NCI-H2171 (cell line): ENCODE data around the gene SIVA1.

Experiments
- DNase-seq: peaks from one replicate; lab custom pipeline; 2025; lab: John Stamatoyannopoulos, UW

SIVA1 gene

GRCh38 chr14:104771374-104771773 is 18.4 kb downstream of the SIVA1 start:
- no peak for DNase-seq

- no peak for DNase-seq
Observed at GRCh38 chr14:104771918-104772706, 19.2 kb downstream of the SIVA1 start.

GRCh38 chr14:104772707-104773504 is 20.0 kb downstream of the SIVA1 start:
- no peak for DNase-seq

- DNase-seq = no peak
Observed at GRCh38 chr14:104773505-104774452, 20.8 kb downstream of the SIVA1 start.

- no peak for DNase-seq
Observed at GRCh38 chr14:104774453-104775072, 21.6 kb downstream of the SIVA1 start.

- no peak for DNase-seq
Observed at GRCh38 chr14:104775073-104775489, 22.1 kb downstream of the SIVA1 start.

- no peak for DNase-seq
Observed at GRCh38 chr14:104776481-104776880, 23.5 kb downstream of the SIVA1 start.

- no peak for DNase-seq
Observed at GRCh38 chr14:104776961-104777807, 24.2 kb downstream of the SIVA1 start.

GRCh38 chr14:104777808-104778249 is 24.9 kb downstream of the SIVA1 start:
- DNase-seq = no peak

GRCh38 chr14:104778694-104779331 is 25.9 kb downstream of the SIVA1 start:
- no peak for DNase-seq

GRCh38 chr14:104779776-104780512 is 27.0 kb downstream of the SIVA1 start:
- DNase-seq = no peak

- no peak for DNase-seq
Observed at GRCh38 chr14:104780513-104781030, 27.6 kb downstream of the SIVA1 start.

- DNase-seq = no peak
Observed at GRCh38 chr14:104781271-104782077, 28.5 kb downstream of the SIVA1 start.

GRCh38 chr14:104782086-104782807 is 29.3 kb downstream of the SIVA1 start:
- DNase-seq = no peak

GRCh38 chr14:104782808-104783139 is 29.8 kb downstream of the SIVA1 start:
- no peak for DNase-seq

- DNase-seq = no peak
Observed at GRCh38 chr14:104783484-104784217, 30.7 kb downstream of the SIVA1 start.

- DNase-seq = no peak
Observed at GRCh38 chr14:104784218-104784568, 31.2 kb downstream of the SIVA1 start.
